Hindlimb muscle (tissue), 1 donor: ENCODE results near the gene ETFBKMT. TPM values are rescaled to one million over a fixed set of nuclear protein-coding genes. Genes with fewer than 3 reads are reported as not detected.

Experiments used
- DNase-seq: peaks from one replicate; pipeline ENCODE4 v3.0.0-alpha.2; 2013
- polyA plus RNA-seq: library from polyadenylated mRNA; unstranded; fragments of 120-200 nt; gene quantifications from one replicate; pipeline ENCODE4 v1.2.1, GENCODE V29; 2013; ENCODE audit not compliant: insufficient read length

ETFBKMT gene
- polyA plus RNA-seq, 1 donor, result 3.0 TPM

DNA sequence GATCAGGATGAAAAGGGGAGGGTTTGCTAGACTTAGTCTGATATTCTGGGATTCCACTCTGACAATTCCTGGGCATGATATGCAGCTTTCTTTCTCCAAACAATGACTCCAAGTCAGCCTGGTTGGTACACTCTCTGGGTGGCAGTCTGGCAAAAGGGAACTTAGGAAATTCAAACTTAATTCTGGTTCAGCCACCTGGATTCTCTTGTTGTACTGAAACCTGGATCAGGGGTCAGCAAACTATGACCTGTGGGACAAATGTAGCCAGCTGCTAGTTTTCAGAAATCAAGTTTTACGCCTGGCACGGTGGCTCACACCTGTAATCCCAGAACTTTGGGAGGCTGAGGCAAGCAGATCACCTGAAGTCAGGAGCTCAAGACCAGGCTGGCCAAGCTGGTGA lies 63.1 kb downstream of the ETFBKMT start:
- no peak for DNase-seq

Other genes with a start within 250 kb of the ETFBKMT start
- 23.9 TPM for gene DENND5B, start 68.6 kb upstream of the ETFBKMT start, polyA plus RNA-seq
- 8.5 TPM for gene AMN1, start 69.3 kb downstream of the ETFBKMT start, polyA plus RNA-seq